Keratinocyte (primary cell): ENCODE measurements around the gene MAP1LC3B. TPM values are rescaled to one million over a fixed set of nuclear protein-coding genes. Genes with fewer than 3 reads are reported as not detected.

Experiments
- DNase-seq: peaks from one replicate; pipeline ENCODE4 v3.0.0-alpha.2; 2011; ENCODE audit warnings: low read depth, missing footprints, low spot score
- FAIRE-seq: peaks from 2 replicates; lab custom pipeline; 2011; peaks lifted over from hg19 to GRCh38; lab: Jason Lieb, UNC
- H2AFZ ChIP-seq: 2 replicates; pipeline ENCODE4 v1.6.0; 2012; ENCODE audit warnings: low read length, control low read depth, inconsistent platforms; ENCODE audit not compliant: control insufficient read depth
- H3K27ac ChIP-seq: 2 replicates; pipeline ENCODE4 v1.5.1; 2011; ENCODE audit warnings: low read length; ENCODE audit not compliant: control insufficient read depth, insufficient read depth
- H3K27me3 ChIP-seq: 3 replicates; pipeline ENCODE4 v1.6.0; 2011; ENCODE audit warnings: low read length; ENCODE audit not compliant: control insufficient read depth, insufficient read depth; ENCODE audit errors: extremely low read depth
- H3K36me3 ChIP-seq, 2 experiments: 2 replicates in 1 of 2; 3 replicates in 1 of 2; pipeline ENCODE4 v1.5.1; 2011; ENCODE audit warnings: low read length in 2 of 2, mild to moderate bottlenecking in 1 of 2; ENCODE audit not compliant: control insufficient read depth in 2 of 2, insufficient read depth in 2 of 2; ENCODE audit errors: extremely low read depth in 1 of 2
- H3K4me1 ChIP-seq: 3 replicates; pipeline ENCODE4 v1.5.1; 2011; ENCODE audit warnings: low read length; ENCODE audit not compliant: control insufficient read depth, insufficient read depth; ENCODE audit errors: extremely low read depth
- H3K4me2 ChIP-seq: 3 replicates; pipeline ENCODE4 v1.6.0; 2011; ENCODE audit warnings: low read depth, low read length; ENCODE audit not compliant: control insufficient read depth, insufficient read depth; ENCODE audit errors: extremely low read depth
- H3K4me3 ChIP-seq, 3 experiments: fragments of 200-600 bp in 1 of 3; sonication (generic) in 1 of 3; 2 replicates in 2 of 3; 3 replicates in 1 of 3; pipeline ENCODE4 v1.5.1; 2011 to 2016; ENCODE audit warnings: low read length in 3 of 3, mild to moderate bottlenecking in 3 of 3, control low read depth in 2 of 3, inconsistent platforms in 1 of 3, low read depth in 1 of 3, mixed read lengths in 1 of 3, mixed run types in 1 of 3, moderate library complexity in 1 of 3; ENCODE audit not compliant: control insufficient read depth in 2 of 3, insufficient read depth in 2 of 3; ENCODE audit errors: extremely low read depth in 1 of 3
- H3K79me2 ChIP-seq: 2 replicates; pipeline ENCODE4 v1.6.0; 2012; ENCODE audit warnings: low read length; ENCODE audit not compliant: control insufficient read depth, insufficient read depth
- H3K9ac ChIP-seq: 3 replicates; pipeline ENCODE4 v1.6.0; 2011; ENCODE audit warnings: low read length; ENCODE audit not compliant: control insufficient read depth, insufficient read depth; ENCODE audit errors: extremely low read depth
- H3K9me1 ChIP-seq: 3 replicates; pipeline ENCODE4 v1.6.0; 2011; ENCODE audit warnings: low read length; ENCODE audit not compliant: control insufficient read depth, insufficient read depth; ENCODE audit errors: extremely low read depth
- H3K9me3 ChIP-seq: 2 replicates; pipeline ENCODE4 v1.5.1; 2012; ENCODE audit warnings: low read depth, low read length; ENCODE audit not compliant: control insufficient read depth
- H4K20me1 ChIP-seq: 3 replicates; pipeline ENCODE4 v1.6.0; 2011; ENCODE audit warnings: low read length; ENCODE audit not compliant: control insufficient read depth, insufficient read depth; ENCODE audit errors: extremely low read depth
- CTCF ChIP-seq, 3 experiments: IDR thresholded peaks in 1 of 3; conservative IDR thresholded peaks in 1 of 3; optimal IDR thresholded peaks in 1 of 3; 2 replicates in 2 of 3; 3 replicates in 1 of 3; pipeline versions ENCODE3 to v1.5.1; 2011; ENCODE audit warnings: low read length in 3 of 3, mild to moderate bottlenecking in 3 of 3, moderate library complexity in 2 of 3, control low read depth in 1 of 3, inconsistent platforms in 1 of 3; ENCODE audit not compliant: insufficient read depth in 2 of 3; ENCODE audit errors: extremely low read depth in 1 of 3
- EZH2 ChIP-seq: IDR thresholded peaks from one replicate; pipeline ENCODE4 v1.6.1; 2012; ENCODE audit warnings: inconsistent platforms, mild to moderate bottlenecking, low read length, moderate library complexity
- dilution Hi-C: fragments of 300-500 bp; cut with MboI; formaldehyde crosslinking; loops from one replicate; pipeline ENCODE4 v1.7.0; 2020; ENCODE audit warnings: low sequenced_read_pairs; ENCODE audit not compliant: extremely low pct_ligation_motif_present
- polyA plus RNA-seq, 5 experiments: library from polyadenylated mRNA; depleted of rRNA in 3 of 5; stranded (reverse) in 3 of 5; stranded (forward) in 1 of 5; unstranded in 1 of 5; fragments of >200 nt; gene quantifications; 1 replicate in 1 of 5; 2 replicates in 3 of 5; 3 replicates in 1 of 5; pipeline versions ENCODE4 v1.2.1 to v1.2.3, GENCODE V29; 2011 to 2012; ENCODE audit warnings: missing spikeins in 2 of 5, low read depth in 1 of 5, low replicate concordance in 1 of 5

Gene MAP1LC3B
- polyA plus RNA-seq, 1 donor (not counting 4 experiments of a cell fraction or from before 2014, with no cell fraction given): 50.3 TPM

- H3K36me3 ChIP-seq: peaks cover 6 to 9% of the 10 kb centered on the region in 2 experiments
- DNase-seq (no peak), FAIRE-seq (no peak)
- no peak for TF ChIP-seq CTCF (optimal IDR thresholded peaks at IDR 0.05 in 1 of 3, IDR thresholded peaks at IDR 0.05 in 1 of 3, conservative IDR thresholded peaks at IDR 0.05 in 1 of 3; ENCODE audit: extremely low read depth in 1 of 3, insufficient read depth in 2 of 3, low read length in 3 of 3)
- TF ChIP-seq EZH2: no peak
- H4K20me1 ChIP-seq: no peaks in the 10 kb centered on the region
- H3K9me3 ChIP-seq: no peaks in the 10 kb centered on the region
- H3K9me1 ChIP-seq: no peaks in the 10 kb centered on the region
- no peaks in the 10 kb centered on the region for H3K4me1 ChIP-seq
- peaks cover 15% of the 10 kb centered on the region for H3K79me2 ChIP-seq
- no peak overlapping the region for H3K9ac ChIP-seq
- H3K27ac ChIP-seq: no peak overlapping the region
- no peak overlapping the region for H3K4me3 ChIP-seq
- dilution Hi-C loops: no loop called here
- H3K4me2 ChIP-seq: no peak overlapping the region
- no peaks in the 10 kb centered on the region for H3K27me3 ChIP-seq
- H2AFZ ChIP-seq: no peak overlapping the region
Observed at GRCh38 chr16:87353613-87354012, 38.5 kb upstream of the MAP1LC3B start.

GRCh38 chr16:87356491-87356853 is 35.7 kb upstream of the MAP1LC3B start:
- Histone ChIP-seq H3K4me3 (no peak overlapping the region), H2AFZ (no peak overlapping the region), H3K79me2 (peaks cover 13% of the 10 kb centered on the region), H3K4me2 (no peak overlapping the region), H3K36me3 (peaks cover 21 to 32% of the 10 kb centered on the region in 2 experiments), H3K9me1 (no peaks in the 10 kb centered on the region), H3K9ac (no peak overlapping the region), H4K20me1 (peaks cover under 1% of the 10 kb centered on the region), H3K4me1 (no peaks in the 10 kb centered on the region), H3K9me3 (no peaks in the 10 kb centered on the region), H3K27me3 (no peaks in the 10 kb centered on the region), H3K27ac (no peak overlapping the region)
- FAIRE-seq: no peak
- dilution Hi-C loops: no loop called here
- no peak for DNase-seq
- no peak for TF ChIP-seq EZH2

GRCh38 chr16:87358250-87358649 is 33.9 kb upstream of the MAP1LC3B start:
- H3K27ac ChIP-seq: no peak overlapping the region
- TF ChIP-seq EZH2: no peak
- no peak for TF ChIP-seq CTCF (optimal IDR thresholded peaks at IDR 0.05 in 1 of 3, IDR thresholded peaks at IDR 0.05 in 1 of 3, conservative IDR thresholded peaks at IDR 0.05 in 1 of 3; ENCODE audit: extremely low read depth in 1 of 3, insufficient read depth in 2 of 3, low read length in 3 of 3)
- dilution Hi-C loops: no loop called here

More at GRCh38 chr16:87358250-87358649, 33.9 kb upstream of the MAP1LC3B start:
- no peak overlapping the region for H3K9ac ChIP-seq
- no peaks in the 10 kb centered on the region for H3K27me3 ChIP-seq
- H4K20me1 ChIP-seq: peaks cover 6% of the 10 kb centered on the region
- H3K36me3 ChIP-seq: peaks cover 26 to 38% of the 10 kb centered on the region in 2 experiments
- no peak overlapping the region for H2AFZ ChIP-seq
- H3K4me3 ChIP-seq: no peak overlapping the region
- no peak for DNase-seq
- H3K4me1 ChIP-seq: no peaks in the 10 kb centered on the region
- no peaks in the 10 kb centered on the region for H3K9me3 ChIP-seq
- peaks cover 16% of the 10 kb centered on the region for H3K79me2 ChIP-seq
- no peak overlapping the region for H3K4me2 ChIP-seq
- no peaks in the 10 kb centered on the region for H3K9me1 ChIP-seq
- no peak for FAIRE-seq
